Measurements from ENCODE around the gene LAPTM5.

DNA sequence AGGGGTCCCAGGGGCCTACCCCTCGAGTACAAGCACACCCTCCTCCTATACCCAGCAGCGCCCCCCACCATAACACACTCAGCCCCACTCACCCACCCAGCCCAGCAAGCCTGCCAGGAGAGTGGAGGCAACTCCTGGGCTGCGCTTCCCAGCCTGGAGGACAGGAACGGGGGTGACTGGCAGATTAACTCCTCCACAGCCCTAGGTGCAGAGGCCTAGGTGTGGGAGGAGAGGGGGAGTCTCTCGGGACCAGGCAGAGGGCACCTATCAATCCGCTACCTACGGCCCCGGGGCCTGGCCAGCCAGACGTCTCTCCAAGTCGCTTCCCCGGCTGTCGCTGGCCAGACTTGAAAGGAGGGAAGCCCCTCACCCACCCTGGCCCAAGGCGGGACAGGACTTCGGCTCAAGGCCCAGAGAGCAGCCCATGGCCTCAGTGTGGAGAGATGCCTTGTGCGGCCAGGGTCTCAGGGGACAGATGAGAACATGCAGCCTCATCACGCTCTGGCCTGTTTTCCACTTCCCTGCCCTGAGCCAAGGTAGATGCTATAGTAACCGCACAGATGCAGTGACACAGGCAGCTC is 59.1 kb downstream of the LAPTM5 start:
- no peak for TF ChIP-seq POLR2AphosphoS5 (IDR thresholded peaks at IDR 0.05; ENCODE audit: low read depth, low read length)
- TF ChIP-seq POLR2A (IDR thresholded peaks at IDR 0.05; ENCODE audit: low read depth, low read length) = no peak
- no peak for TF ChIP-seq TAF1 (IDR thresholded peaks at IDR 0.05; ENCODE audit: borderline replicate concordance, low read depth, low read length)
